ENCODE measurements around the gene CD52. TPM values are rescaled to one million over a fixed set of nuclear protein-coding genes. Genes with fewer than 3 reads are reported as not detected.
"Not testable (repeated sequence)": the region's sequence is repeated elsewhere in the genome, so short reads cannot be mapped to it uniquely, and the experiment has no call there.

Gene CD52
- polyA plus RNA-seq, 1 donor (not counting 4 experiments of a cell fraction or from before 2014, with no cell fraction given): 0.22 TPM

DNA sequence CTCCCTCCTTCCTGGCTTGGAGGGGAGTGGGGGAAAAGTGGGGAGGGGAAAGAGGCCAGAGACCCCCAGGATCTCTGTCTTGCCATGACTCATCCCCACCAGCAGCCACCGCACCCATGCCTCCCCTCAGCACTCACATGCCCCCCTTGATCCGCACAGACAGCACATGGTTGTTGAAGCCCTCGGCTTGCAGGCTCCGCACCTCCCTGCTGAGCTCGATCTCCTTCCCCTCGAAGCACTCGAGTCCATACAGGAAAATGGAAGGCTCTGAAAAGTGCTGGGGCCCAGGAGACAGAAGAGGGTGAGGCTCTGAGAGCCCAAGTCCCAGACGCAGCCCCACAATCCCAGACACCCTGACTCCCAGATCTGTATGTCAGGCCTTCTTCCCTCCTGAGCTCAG, 10.8 kb downstream of the CD52 start:
- Histone ChIP-seq H3K79me2 (ENCODE audit: control insufficient read depth, insufficient read depth, low read length) (no peaks in the 10 kb centered on the region), H3K9ac (ENCODE audit: control insufficient read depth, extremely low read depth, insufficient read depth, low read length) (no peak overlapping the region), H3K27me3 (ENCODE audit: control insufficient read depth, extremely low read depth, insufficient read depth, low read length) (no peaks in the 10 kb centered on the region), H3K9me1 (ENCODE audit: control insufficient read depth, extremely low read depth, insufficient read depth, low read length) (no peaks in the 10 kb centered on the region), H3K4me2 (ENCODE audit: control insufficient read depth, extremely low read depth, insufficient read depth, low read depth, low read length) (no peak overlapping the region), H3K27ac (ENCODE audit: control insufficient read depth, insufficient read depth, low read length) (no peak overlapping the region), H3K36me3 (ENCODE audit: control insufficient read depth in 2 of 2, extremely low read depth in 1 of 2, insufficient read depth in 2 of 2, low read length in 2 of 2) (peaks cover 0 to 18% of the 10 kb centered on the region in 2 experiments), H3K4me1 (ENCODE audit: control insufficient read depth, extremely low read depth, insufficient read depth, low read length) (peaks cover 17% of the 10 kb centered on the region), H3K9me3 (ENCODE audit: control insufficient read depth, low read depth, low read length) (no peaks in the 10 kb centered on the region), H3K4me3 (ENCODE audit: control insufficient read depth in 2 of 3, extremely low read depth in 1 of 3, insufficient read depth in 2 of 3, low read depth in 1 of 3, low read length in 3 of 3) (no peak overlapping the region), H4K20me1 (ENCODE audit: control insufficient read depth, extremely low read depth, insufficient read depth, low read length) (no peaks in the 10 kb centered on the region), H2AFZ (ENCODE audit: control insufficient read depth, low read length) (no peak overlapping the region)
- TF ChIP-seq EZH2 (IDR thresholded peaks at IDR 0.05; ENCODE audit: low read length): no peak
- TF ChIP-seq, protein P1, sequence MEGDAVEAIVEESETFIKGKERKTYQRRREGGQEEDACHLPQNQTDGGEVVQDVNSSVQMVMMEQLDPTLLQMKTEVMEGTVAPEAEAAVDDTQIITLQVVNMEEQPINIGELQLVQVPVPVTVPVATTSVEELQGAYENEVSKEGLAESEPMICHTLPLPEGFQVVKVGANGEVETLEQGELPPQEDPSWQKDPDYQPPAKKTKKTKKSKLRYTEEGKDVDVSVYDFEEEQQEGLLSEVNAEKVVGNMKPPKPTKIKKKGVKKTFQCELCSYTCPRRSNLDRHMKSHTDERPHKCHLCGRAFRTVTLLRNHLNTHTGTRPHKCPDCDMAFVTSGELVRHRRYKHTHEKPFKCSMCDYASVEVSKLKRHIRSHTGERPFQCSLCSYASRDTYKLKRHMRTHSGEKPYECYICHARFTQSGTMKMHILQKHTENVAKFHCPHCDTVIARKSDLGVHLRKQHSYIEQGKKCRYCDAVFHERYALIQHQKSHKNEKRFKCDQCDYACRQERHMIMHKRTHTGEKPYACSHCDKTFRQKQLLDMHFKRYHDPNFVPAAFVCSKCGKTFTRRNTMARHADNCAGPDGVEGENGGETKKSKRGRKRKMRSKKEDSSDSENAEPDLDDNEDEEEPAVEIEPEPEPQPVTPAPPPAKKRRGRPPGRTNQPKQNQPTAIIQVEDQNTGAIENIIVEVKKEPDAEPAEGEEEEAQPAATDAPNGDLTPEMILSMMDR (optimal IDR thresholded peaks at IDR 0.05 in 1 of 3, IDR thresholded peaks at IDR 0.05 in 1 of 3, conservative IDR thresholded peaks at IDR 0.05 in 1 of 3; ENCODE audit: extremely low read depth in 1 of 3, insufficient read depth in 2 of 3, low read length in 3 of 3): no peak
- dilution Hi-C loops (cut with MboI; ENCODE audit: extremely low pct_ligation_motif_present, low sequenced_read_pairs): no loop called here
- no peak for DNase-seq (ENCODE audit: low read depth, low spot score)
- no peak for FAIRE-seq

DNA sequence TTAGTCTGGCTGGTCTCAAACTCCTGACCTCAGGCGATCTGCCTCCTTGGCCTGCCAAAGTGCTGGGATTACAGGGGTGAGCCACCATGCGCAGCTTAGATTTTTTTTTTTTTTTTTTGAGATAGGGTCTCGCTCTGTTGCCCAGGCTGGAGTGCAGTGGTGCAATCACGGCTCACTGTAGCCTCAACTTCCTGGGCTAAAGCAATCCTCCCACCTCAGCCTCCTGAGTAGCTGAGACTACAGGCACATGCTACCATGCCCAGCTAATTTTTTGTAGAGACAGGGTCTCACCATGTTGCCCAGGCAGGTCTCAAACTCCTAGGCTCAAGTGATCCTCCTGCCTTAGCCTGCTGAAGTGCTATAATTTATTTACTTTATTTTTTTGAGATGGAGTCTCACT, 11.6 kb downstream of the CD52 start:
- H3K27ac ChIP-seq (ENCODE audit: control insufficient read depth, insufficient read depth, low read length); H4K20me1 ChIP-seq (ENCODE audit: control insufficient read depth, extremely low read depth, insufficient read depth, low read length); H3K79me2 ChIP-seq (ENCODE audit: control insufficient read depth, insufficient read depth, low read length); DNase-seq (ENCODE audit: low read depth, low spot score); FAIRE-seq; H3K4me3 ChIP-seq (ENCODE audit: control insufficient read depth in 2 of 3, extremely low read depth in 1 of 3, insufficient read depth in 2 of 3, low read depth in 1 of 3, low read length in 3 of 3); H2AFZ ChIP-seq (ENCODE audit: control insufficient read depth, low read length); dilution Hi-C loops (cut with MboI; ENCODE audit: extremely low pct_ligation_motif_present, low sequenced_read_pairs); H3K9me3 ChIP-seq (ENCODE audit: control insufficient read depth, low read depth, low read length); H3K27me3 ChIP-seq (ENCODE audit: control insufficient read depth, extremely low read depth, insufficient read depth, low read length); H3K4me2 ChIP-seq (ENCODE audit: control insufficient read depth, extremely low read depth, insufficient read depth, low read depth, low read length); H3K9ac ChIP-seq (ENCODE audit: control insufficient read depth, extremely low read depth, insufficient read depth, low read length); H3K9me1 ChIP-seq (ENCODE audit: control insufficient read depth, extremely low read depth, insufficient read depth, low read length): not testable (repeated sequence)
- peaks cover 17% of the 10 kb centered on the region for H3K4me1 ChIP-seq (ENCODE audit: control insufficient read depth, extremely low read depth, insufficient read depth, low read length)
- peaks cover 0 to 15% of the 10 kb centered on the region in 2 experiments for H3K36me3 ChIP-seq (ENCODE audit: control insufficient read depth in 2 of 2, extremely low read depth in 1 of 2, insufficient read depth in 2 of 2, low read length in 2 of 2)

DNA sequence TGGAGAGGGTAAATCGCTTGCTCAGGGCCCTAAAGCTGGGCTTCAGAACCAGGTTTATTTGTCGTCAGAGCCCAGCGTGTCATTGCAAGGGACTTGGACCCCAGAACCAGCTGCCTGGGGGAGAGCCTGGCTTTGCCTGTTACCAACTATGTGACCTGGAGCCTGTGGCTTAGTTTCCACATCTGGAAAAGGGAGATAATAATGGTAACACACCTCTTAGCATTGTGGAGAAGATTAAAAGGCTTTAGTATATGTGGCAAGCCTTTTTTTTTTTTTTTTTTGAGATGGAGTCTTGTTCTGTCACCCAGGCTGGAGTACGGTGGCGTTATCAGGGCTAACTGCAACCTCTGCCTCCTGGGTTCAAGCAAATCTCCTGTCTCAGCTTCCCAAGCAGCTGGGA, 12.5 kb downstream of the CD52 start:
- no peaks in the 10 kb centered on the region for H4K20me1 ChIP-seq (ENCODE audit: control insufficient read depth, extremely low read depth, insufficient read depth, low read length)
- no peak for TF ChIP-seq EZH2 (IDR thresholded peaks at IDR 0.05; ENCODE audit: low read length)
- TF ChIP-seq, protein P1 (optimal IDR thresholded peaks at IDR 0.05 in 1 of 3, IDR thresholded peaks at IDR 0.05 in 1 of 3, conservative IDR thresholded peaks at IDR 0.05 in 1 of 3; ENCODE audit: extremely low read depth in 1 of 3, insufficient read depth in 2 of 3, low read length in 3 of 3): no peak
- no peak overlapping the region for H3K27ac ChIP-seq (ENCODE audit: control insufficient read depth, insufficient read depth, low read length)
- no peak for FAIRE-seq
- no peak overlapping the region for H2AFZ ChIP-seq (ENCODE audit: control insufficient read depth, low read length)
- H3K9me3 ChIP-seq (ENCODE audit: control insufficient read depth, low read depth, low read length): no peaks in the 10 kb centered on the region
- dilution Hi-C loops (cut with MboI; ENCODE audit: extremely low pct_ligation_motif_present, low sequenced_read_pairs): no loop called here
- peaks cover 18% of the 10 kb centered on the region for H3K4me1 ChIP-seq (ENCODE audit: control insufficient read depth, extremely low read depth, insufficient read depth, low read length)
- H3K9me1 ChIP-seq (ENCODE audit: control insufficient read depth, extremely low read depth, insufficient read depth, low read length): no peaks in the 10 kb centered on the region
- no peaks in the 10 kb centered on the region for H3K27me3 ChIP-seq (ENCODE audit: control insufficient read depth, extremely low read depth, insufficient read depth, low read length)
- no peak overlapping the region for H3K4me3 ChIP-seq (ENCODE audit: control insufficient read depth in 2 of 3, extremely low read depth in 1 of 3, insufficient read depth in 2 of 3, low read depth in 1 of 3, low read length in 3 of 3)
- H3K36me3 ChIP-seq (ENCODE audit: control insufficient read depth in 2 of 2, extremely low read depth in 1 of 2, insufficient read depth in 2 of 2, low read length in 2 of 2): peaks cover 0 to 9% of the 10 kb centered on the region in 2 experiments
- DNase-seq (ENCODE audit: low read depth, low spot score): no peak
- H3K9ac ChIP-seq (ENCODE audit: control insufficient read depth, extremely low read depth, insufficient read depth, low read length): no peak overlapping the region
- H3K79me2 ChIP-seq (ENCODE audit: control insufficient read depth, insufficient read depth, low read length): no peaks in the 10 kb centered on the region
- no peak overlapping the region for H3K4me2 ChIP-seq (ENCODE audit: control insufficient read depth, extremely low read depth, insufficient read depth, low read depth, low read length)

DNA sequence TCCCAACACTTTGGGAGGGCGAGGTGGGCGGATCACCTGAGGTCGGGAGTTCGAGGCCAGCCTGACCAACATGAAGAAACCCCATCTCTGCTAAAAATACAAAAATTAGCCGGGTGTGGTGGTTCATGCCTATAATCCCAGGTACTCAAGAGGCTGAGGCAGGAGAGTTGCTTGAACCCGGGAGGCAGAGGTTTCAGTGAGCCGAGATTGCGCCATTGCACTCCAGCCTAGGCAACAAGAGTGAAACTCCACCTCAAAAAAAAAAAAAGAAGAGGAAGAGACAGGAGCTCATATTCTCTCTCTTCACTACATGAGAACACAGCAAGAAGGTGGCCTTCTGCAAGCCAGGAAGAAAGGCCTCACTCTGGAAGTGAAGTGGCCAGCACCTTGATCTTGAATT, 15.6 kb downstream of the CD52 start:
- H2AFZ ChIP-seq (ENCODE audit: control insufficient read depth, low read length); dilution Hi-C loops (cut with MboI; ENCODE audit: extremely low pct_ligation_motif_present, low sequenced_read_pairs); H3K27me3 ChIP-seq (ENCODE audit: control insufficient read depth, extremely low read depth, insufficient read depth, low read length); FAIRE-seq; DNase-seq (ENCODE audit: low read depth, low spot score); H3K4me3 ChIP-seq (ENCODE audit: control insufficient read depth in 2 of 3, extremely low read depth in 1 of 3, insufficient read depth in 2 of 3, low read depth in 1 of 3, low read length in 3 of 3); H3K9ac ChIP-seq (ENCODE audit: control insufficient read depth, extremely low read depth, insufficient read depth, low read length); H4K20me1 ChIP-seq (ENCODE audit: control insufficient read depth, extremely low read depth, insufficient read depth, low read length); H3K9me3 ChIP-seq (ENCODE audit: control insufficient read depth, low read depth, low read length); H3K27ac ChIP-seq (ENCODE audit: control insufficient read depth, insufficient read depth, low read length); H3K4me2 ChIP-seq (ENCODE audit: control insufficient read depth, extremely low read depth, insufficient read depth, low read depth, low read length); H3K36me3 ChIP-seq (ENCODE audit: control insufficient read depth in 2 of 2, extremely low read depth in 1 of 2, insufficient read depth in 2 of 2, low read length in 2 of 2); H3K9me1 ChIP-seq (ENCODE audit: control insufficient read depth, extremely low read depth, insufficient read depth, low read length); H3K79me2 ChIP-seq (ENCODE audit: control insufficient read depth, insufficient read depth, low read length): not testable (repeated sequence)
- H3K4me1 ChIP-seq (ENCODE audit: control insufficient read depth, extremely low read depth, insufficient read depth, low read length): peaks cover 21% of the 10 kb centered on the region
